NCI-H526 (cell line): ENCODE measurements around the gene COL3A1.

Experiments used
- DNase-seq, 2 experiments: peaks; one replicate each; lab custom pipeline; 2025; lab: John Stamatoyannopoulos, UW

The COL3A1 gene

DNA sequence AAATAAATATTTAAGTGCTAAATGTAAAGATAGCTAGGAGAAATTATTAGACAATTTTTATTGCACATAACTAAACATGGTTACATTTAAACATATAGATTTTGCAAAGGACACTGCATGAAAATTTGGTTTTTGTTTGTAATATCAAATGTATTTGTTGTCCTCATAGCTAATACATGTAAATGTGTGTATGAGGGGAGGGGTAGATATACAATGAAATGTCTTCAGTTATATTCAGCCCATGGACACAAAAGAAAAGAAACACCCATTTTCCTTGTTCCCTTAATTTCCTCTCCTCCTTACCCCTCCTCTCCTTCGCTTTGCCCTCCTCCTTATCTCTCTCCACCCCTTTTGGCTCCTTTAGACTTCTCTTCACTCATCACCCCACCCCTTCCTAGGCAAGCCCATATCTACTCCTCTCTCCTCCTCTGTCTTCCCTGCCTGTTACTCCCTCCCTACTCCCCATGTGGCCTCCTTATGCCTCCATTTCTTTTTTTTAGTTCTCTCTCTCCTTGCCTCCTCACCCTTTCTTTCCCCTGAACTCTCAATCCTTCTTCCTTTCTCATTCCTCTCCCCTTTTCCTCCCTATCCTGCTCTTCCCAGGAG is 1.4 kb downstream of the COL3A1 start:
- DNase-seq, result no peak

GRCh38 chr2:188976545-188977268 is 2.5 kb downstream of the COL3A1 start:
- no peak for DNase-seq

GRCh38 chr2:188977317-188977716 is 3.1 kb downstream of the COL3A1 start:
- no peak for DNase-seq

DNA sequence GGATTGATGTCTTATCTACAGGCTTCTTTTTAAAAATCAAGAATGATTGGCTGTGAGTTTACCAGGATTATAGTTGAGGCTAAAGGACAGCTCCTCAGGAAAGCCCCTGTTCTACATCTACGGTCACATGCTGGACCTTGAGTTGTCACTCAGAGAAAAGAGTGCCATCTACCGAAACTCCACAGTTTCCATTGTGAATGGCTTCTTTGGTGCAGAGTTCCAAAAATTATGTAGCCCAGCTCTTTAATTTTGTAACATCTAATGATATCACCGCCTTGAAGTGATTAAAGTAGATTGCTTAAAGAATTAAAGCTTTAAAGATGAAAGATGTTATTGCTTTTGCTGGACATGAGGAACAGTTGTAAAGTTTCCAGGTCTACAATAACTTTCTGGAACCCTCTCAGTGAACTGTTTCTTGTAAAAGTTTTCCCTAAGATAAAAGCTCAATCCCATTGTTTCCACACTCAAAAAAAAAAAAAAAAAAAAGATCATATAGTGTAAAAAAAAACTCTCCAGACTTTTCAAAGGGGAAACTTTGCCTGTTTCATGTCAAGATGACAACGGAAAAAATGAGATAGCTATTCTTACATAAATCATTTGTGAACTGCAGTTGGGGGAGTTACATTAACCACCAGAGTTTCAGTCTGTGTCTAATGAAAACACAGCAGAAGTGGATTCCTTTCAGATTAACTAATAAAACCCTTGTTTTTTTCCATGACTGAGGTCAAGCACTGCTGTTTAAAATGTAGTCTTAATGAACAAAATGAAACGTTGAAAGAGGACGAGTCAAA is 4.3 kb downstream of the COL3A1 start:
- no peak for DNase-seq

GRCh38 chr2:188979187-188980114 is 5.3 kb downstream of the COL3A1 start:
- no peak for DNase-seq

DNA sequence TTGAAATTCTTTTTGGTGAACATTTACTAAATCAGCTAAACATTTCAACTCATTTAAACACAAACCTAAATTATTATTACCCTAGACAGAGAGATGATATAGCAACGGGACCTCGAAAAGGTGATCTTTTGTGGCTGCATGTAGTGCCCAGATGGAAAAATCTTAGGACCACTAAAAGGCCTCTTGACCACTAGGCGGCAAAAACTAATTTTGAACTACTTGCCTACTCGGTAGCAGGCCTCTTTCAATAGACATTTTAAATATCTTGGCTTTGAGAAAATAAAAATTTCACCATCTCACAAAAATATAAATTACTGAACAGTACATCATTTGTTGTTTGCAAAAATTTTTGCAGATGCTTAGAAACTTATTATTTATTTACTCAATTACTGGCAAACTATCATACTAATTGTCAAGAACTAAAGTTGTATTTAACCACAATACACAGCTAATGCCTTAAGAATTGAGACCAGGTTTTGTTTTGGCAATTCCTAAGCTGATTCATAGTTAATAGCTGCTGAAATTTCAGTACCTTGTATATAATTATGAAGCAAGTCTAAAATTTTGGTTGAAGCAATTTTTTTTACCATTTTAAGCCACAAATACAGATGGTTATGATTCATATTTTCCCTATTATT is 9.4 kb downstream of the COL3A1 start:
- DNase-seq, result no peak

- no peak for DNase-seq
Measured at GRCh38 chr2:188984065-188984491, 9.9 kb downstream of the COL3A1 start.

GRCh38 chr2:188984680-188985079 is 10.5 kb downstream of the COL3A1 start:
- no peak for DNase-seq

DNA sequence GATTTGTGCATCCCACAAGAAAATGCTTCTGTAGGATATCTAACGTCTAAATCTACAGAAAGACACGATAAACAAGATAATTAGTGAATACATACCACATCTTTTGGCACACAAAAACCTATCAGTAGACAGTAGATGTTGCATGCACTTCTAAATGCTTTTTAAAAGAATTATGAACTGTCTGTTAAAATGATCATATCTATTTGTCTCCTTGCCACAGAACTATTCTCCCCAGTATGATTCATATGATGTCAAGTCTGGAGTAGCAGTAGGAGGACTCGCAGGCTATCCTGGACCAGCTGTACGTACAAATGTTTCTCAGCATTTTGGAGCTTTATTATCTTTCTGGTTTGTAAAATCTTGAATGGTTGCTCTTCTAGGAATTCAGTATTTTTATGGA is 12.7 kb downstream of the COL3A1 start:
- no peak for DNase-seq

DNA sequence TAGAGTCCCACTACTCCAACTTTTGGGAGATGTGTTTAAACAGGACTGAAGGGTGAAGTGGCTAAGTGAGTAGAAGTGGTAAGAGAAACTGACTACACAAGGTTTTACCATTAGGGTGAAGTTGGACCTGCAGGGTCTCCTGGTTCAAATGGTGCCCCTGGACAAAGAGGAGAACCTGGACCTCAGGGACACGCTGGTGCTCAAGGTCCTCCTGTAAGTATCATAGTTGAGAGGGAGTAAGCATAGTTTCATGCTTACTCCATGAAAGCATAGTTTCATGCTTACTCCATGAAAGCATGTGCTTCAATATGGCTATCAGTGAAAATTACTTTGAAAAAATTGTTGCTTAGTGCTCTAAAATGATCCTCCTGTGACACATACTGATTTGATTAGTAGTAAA is 19.1 kb downstream of the COL3A1 start:
- no peak for DNase-seq

DNA sequence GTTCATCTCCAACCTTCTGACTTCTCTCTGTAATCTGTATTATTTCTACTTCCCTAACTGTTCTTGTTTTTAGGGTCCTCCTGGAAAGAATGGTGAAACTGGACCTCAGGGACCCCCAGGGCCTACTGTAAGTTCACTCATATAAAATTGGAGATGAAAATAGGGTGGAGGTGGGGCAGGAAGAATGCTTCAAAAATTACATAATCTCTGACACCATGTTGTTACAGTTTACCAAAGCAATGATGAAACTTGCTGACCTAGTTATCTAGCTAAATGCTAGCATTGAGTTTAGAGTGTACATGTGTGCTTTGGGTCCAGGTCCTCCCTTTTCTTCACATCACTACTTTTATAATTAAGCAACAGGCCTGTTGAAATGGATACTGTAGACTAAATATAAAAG is 23.1 kb downstream of the COL3A1 start:
- DNase-seq, result no peak

DNA sequence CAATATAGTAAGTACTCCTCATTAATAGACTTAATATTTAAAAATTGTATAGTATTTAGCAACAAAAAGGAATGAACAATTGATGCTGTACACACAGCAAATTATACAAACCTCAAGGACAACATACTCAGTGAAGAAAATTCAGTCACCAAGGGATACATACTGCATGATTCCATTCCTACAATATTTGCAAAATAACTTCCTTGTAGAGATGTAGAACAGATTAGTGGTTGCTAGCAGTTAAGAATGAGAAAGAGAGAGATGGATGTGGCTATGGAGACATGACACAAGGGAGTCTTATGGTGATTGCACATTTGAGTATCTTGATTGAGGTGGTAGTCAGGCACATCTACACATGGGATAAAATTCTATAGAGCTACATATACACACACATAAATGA is 26.0 kb downstream of the COL3A1 start:
- DNase-seq, result no peak

GRCh38 chr2:189002079-189002478 is 27.9 kb downstream of the COL3A1 start:
- DNase-seq, result no peak

DNA sequence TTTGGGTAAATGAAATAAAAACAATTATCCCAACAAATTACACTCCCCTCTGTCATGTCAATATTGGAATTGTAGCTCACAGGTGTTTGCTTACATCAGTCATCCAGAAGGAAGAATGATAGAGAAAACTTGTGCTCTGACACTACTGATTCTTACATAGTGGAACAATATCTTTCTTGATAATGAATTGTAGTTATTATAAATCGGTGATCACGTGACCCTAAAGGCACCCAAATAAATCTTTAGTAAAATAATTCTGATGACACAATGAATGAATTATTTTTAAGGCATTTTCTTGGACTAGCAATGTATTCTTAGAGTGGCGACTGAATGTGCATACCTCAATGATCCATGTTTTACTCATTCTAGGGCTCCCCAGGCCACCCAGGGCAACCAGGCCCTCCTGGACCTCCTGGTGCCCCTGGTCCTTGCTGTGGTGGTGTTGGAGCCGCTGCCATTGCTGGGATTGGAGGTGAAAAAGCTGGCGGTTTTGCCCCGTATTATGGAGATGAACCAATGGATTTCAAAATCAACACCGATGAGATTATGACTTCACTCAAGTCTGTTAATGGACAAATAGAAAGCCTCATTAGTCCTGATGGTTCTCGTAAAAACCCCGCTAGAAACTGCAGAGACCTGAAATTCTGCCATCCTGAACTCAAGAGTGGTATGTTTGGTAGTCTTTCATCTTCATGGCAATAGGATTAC is 34.5 kb downstream of the COL3A1 start:
- DNase-seq, result no peak

GRCh38 chr2:189010536-189010935 is 36.4 kb downstream of the COL3A1 start:
- DNase-seq, result no peak

GRCh38 chr2:189012351-189012750 is 38.2 kb downstream of the COL3A1 start:
- DNase-seq, result no peak

DNA sequence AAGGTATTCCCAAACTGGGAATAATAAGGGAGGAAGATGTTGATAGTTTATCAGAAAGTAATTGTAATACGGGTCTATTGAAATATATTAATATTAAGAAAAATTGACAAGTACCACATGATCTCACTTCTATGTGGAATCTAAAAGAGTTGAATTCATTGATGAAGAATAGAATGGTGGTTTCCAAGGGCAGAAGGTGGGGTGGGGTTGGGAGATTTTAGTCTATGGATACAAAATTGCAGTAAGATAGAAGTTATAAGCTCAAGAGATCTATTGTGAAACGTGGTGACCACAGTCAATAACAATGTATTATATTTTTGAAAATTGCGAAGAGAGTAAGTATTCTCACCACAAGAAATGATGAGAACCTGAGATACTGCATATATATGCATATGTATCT is 38.9 kb downstream of the COL3A1 start:
- DNase-seq, result no peak

DNA sequence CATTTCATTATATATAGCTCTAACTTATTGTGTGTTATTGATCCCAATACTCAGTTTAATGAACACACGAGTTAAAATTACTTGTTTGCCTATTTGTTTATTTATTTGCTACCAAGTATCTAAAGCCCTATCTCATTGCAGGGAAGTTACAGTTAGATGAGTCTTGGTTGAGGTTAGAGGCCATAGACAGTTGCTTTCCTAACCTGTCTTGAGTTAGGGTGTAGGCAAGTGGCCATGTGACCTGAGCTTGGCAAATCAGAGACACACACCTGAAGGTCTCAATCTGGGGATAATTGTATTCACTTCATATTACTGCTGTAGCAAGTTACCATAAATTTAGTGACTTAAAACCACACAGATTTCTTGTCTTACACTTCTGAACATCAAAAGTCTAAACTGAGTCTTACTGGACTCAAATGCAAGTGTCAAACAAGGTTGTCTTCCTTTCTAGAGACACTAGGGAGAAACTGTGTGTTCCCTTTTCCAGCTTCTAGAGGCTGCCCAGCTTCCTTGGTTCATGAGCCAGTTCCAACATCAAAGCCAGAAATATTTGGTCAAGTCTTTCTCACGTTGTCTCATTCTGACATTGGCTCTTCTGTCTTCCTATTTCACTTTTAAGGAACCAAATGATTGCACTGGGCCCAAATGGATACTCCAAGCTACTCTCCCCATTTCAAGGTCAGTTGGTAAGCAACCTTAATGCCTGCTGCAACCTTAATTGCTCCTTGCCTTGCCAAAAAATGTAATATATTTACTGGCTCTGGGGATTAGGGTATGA is 39.7 kb downstream of the COL3A1 start:
- no peak for DNase-seq

GRCh38 chr2:189014449-189015138 is 40.4 kb downstream of the COL3A1 start:
- no peak for DNase-seq
